PFSK-1 (cell line): ENCODE results near the gene ELAPOR2.

Experiments
- FOXP2 ChIP-seq: optimal IDR thresholded peaks from 2 replicates; pipeline ENCODE3; 2011; ENCODE audit warnings: borderline replicate concordance, control low read depth, inconsistent platforms; ENCODE audit not compliant: insufficient read depth; ENCODE audit errors: extremely low read length, extremely low read depth
- POLR2AphosphoS5 ChIP-seq: IDR thresholded peaks from 2 replicates; pipeline ENCODE4 v1.6.1; 2012; ENCODE audit warnings: low read depth, mild to moderate bottlenecking, control low read depth, low read length, moderate library complexity
- REST ChIP-seq, 2 experiments: IDR thresholded peaks; 2 replicates each; pipeline versions ENCODE4 v1.6.1 to v1.8.0; 2011 to 2012; ENCODE audit warnings: low read depth in 2 of 2, low read length in 2 of 2, control low read depth in 1 of 2, inconsistent platforms in 1 of 2, mild to moderate bottlenecking in 1 of 2, moderate library complexity in 1 of 2; ENCODE audit not compliant: insufficient read depth in 1 of 2
- SIN3A ChIP-seq: IDR thresholded peaks from 2 replicates; pipeline ENCODE4 v1.6.1; 2012; ENCODE audit warnings: mild to moderate bottlenecking, low read length, moderate library complexity, borderline replicate concordance; ENCODE audit not compliant: insufficient read depth
- TAF1 ChIP-seq: IDR thresholded peaks from 2 replicates; pipeline ENCODE4 v1.6.1; 2012; ENCODE audit warnings: low read length, control low read depth, borderline replicate concordance; ENCODE audit not compliant: insufficient read depth

- no peak for TF ChIP-seq REST (IDR thresholded peaks at IDR 0.05; ENCODE audit: insufficient read depth in 1 of 2, low read depth in 2 of 2, low read length in 2 of 2)
- TF ChIP-seq POLR2AphosphoS5 = no peak
- no peak for TF ChIP-seq TAF1
- TF ChIP-seq FOXP2 = no peak
- no peak for TF ChIP-seq SIN3A
Measured at GRCh38 chr7:87032604-87033339, 26.7 kb downstream of the ELAPOR2 start.
